Smooth muscle cell (in vitro differentiated cells): ENCODE data around the gene TM7SF2. TPM values are rescaled to one million over a fixed set of nuclear protein-coding genes. Genes with fewer than 3 reads are reported as not detected.

ENCODE experiments used
- DNase-seq: peaks from one replicate; lab custom pipeline; 2025; ENCODE audit not compliant: unreplicated experiment; lab: John Stamatoyannopoulos, UW
- H2AFZ ChIP-seq: fragments of 200-600 bp; sonication (generic); 2 replicates; pipeline ENCODE4 v1.6.0; 2016; ENCODE audit warnings: antibody characterized with exemption, low read depth, mild to moderate bottlenecking
- H3F3A ChIP-seq: fragments of 200-600 bp; sonication (generic); 2 replicates; pipeline ENCODE4 v1.6.0; 2017; ENCODE audit warnings: antibody characterized with exemption, low read depth
- H3K27ac ChIP-seq: fragments of 200-600 bp; sonication (generic); 2 replicates; pipeline ENCODE4 v1.5.1; 2016; ENCODE audit warnings: low read depth, mild to moderate bottlenecking
- H3K27me3 ChIP-seq: fragments of 200-600 bp; sonication (generic); 2 replicates; pipeline ENCODE4 v1.6.1; 2016; ENCODE audit warnings: low read depth, mild to moderate bottlenecking
- H3K36me3 ChIP-seq: fragments of 200-600 bp; sonication (generic); 2 replicates; pipeline ENCODE4 v1.5.1; 2016; ENCODE audit warnings: low read depth
- H3K4me1 ChIP-seq: fragments of 200-600 bp; sonication (generic); 2 replicates; pipeline ENCODE4 v1.5.1; 2016; ENCODE audit warnings: low read depth
- H3K4me2 ChIP-seq: fragments of 200-600 bp; sonication (generic); 2 replicates; pipeline ENCODE4 v1.6.0; 2016; ENCODE audit warnings: mild to moderate bottlenecking
- H3K4me3 ChIP-seq: fragments of 200-600 bp; sonication (generic); 2 replicates; pipeline ENCODE4 v1.5.1; 2016; ENCODE audit warnings: mild to moderate bottlenecking
- H3K79me2 ChIP-seq: fragments of 200-600 bp; sonication (generic); 2 replicates; pipeline ENCODE4 v1.6.0; 2016; ENCODE audit warnings: low read depth, mild to moderate bottlenecking
- H3K9ac ChIP-seq: fragments of 200-600 bp; sonication (generic); 2 replicates; pipeline ENCODE4 v1.6.0; 2016; ENCODE audit warnings: low read depth
- H3K9me3 ChIP-seq: fragments of 200-600 bp; sonication (generic); replicated peaks from 2 replicates; pipeline ENCODE4 v1.5.1; 2016; ENCODE audit warnings: low read depth
- H4K20me1 ChIP-seq: fragments of 200-600 bp; sonication (generic); 2 replicates; pipeline ENCODE4 v1.6.0; 2016; ENCODE audit warnings: low read depth
- WGBS: methylation state at CpG from one replicate; pipeline ENCODE4 v1.1.7; 2016; ENCODE audit warnings: low lambda C conversion rate; 5-methylcytosine and 5-hydroxymethylcytosine counted together
- polyA plus RNA-seq: library from polyadenylated mRNA; unstranded; fragments of >200 nt; fragmentation: Nextera tagmentation; extraction: Ambion mirVana; gene quantifications from 2 replicates; pipeline ENCODE4 v1.2.1, GENCODE V29; 2016
- total RNA-seq: library from RNA; depleted of rRNA; stranded (reverse); fragments of >200 nt; gene quantifications from 2 replicates; pipeline ENCODE4 v1.2.3, GENCODE V29; 2014
- TF ChIP-seq, protein P1 (sequence below): fragments of 200-600 bp; sonication (generic); IDR thresholded peaks from 2 replicates; pipeline ENCODE4 v1.5.1; 2017; ENCODE audit warnings: borderline replicate concordance, mild to moderate bottlenecking, antibody characterized with exemption; ENCODE audit not compliant: insufficient read depth, poor library complexity, severe bottlenecking

Gene TM7SF2
- total and polyA plus RNA-seq, 2 experiments from 2014 or later = 16.8 to 17.4 TPM

DNA sequence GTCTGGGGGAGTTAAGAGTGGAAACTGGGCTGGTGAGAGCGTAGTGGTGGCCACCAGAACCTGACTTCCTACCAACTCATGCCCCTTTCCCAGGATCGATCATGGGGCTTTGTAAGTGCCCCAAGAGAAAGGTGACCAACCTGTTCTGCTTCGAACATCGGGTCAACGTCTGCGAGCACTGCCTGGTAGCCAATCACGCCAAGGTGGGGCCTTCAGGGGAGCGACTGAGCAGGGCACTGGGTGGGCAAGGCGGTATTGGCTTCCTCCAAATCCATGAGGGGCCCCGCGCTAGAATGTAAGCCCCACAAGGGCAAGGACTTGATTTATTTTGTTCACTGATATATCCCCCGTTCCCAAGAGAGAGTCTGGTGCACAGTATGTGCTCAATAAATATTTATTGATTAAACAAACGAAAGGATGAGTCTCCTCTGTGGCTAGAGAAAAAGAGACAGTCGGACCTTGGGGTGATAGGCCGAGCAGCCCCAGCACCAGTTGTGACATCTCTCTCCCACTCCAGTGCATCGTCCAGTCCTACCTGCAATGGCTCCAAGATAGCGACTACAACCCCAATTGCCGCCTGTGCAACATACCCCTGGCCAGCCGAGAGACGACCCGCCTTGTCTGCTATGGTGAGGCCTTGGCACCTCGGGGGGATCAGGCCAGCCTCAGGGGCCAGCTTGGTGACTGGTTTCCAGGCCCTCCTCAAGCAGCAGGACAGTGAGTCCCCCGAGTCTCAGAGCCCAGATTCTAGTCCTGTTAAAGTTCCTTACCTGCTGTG lies 26.9 kb upstream of the TM7SF2 start:
- no peaks in the 10 kb centered on the region for H3K36me3 ChIP-seq
- H3F3A ChIP-seq = no peaks in the 10 kb centered on the region
- H3K79me2 ChIP-seq = peaks cover 28% of the 10 kb centered on the region
- H3K4me3 ChIP-seq = peak overlapping the region; percentile 81
- H4K20me1 ChIP-seq = no peaks in the 10 kb centered on the region
- H3K4me2 ChIP-seq = peak overlapping the region; percentile 96
- peaks cover 11% of the 10 kb centered on the region for H3K4me1 ChIP-seq
- 55% methylated on average over 23 of the region's 23 CpGs for WGBS
- peak overlapping the region; percentile 94 for H3K9ac ChIP-seq
- TF ChIP-seq, protein P1, sequence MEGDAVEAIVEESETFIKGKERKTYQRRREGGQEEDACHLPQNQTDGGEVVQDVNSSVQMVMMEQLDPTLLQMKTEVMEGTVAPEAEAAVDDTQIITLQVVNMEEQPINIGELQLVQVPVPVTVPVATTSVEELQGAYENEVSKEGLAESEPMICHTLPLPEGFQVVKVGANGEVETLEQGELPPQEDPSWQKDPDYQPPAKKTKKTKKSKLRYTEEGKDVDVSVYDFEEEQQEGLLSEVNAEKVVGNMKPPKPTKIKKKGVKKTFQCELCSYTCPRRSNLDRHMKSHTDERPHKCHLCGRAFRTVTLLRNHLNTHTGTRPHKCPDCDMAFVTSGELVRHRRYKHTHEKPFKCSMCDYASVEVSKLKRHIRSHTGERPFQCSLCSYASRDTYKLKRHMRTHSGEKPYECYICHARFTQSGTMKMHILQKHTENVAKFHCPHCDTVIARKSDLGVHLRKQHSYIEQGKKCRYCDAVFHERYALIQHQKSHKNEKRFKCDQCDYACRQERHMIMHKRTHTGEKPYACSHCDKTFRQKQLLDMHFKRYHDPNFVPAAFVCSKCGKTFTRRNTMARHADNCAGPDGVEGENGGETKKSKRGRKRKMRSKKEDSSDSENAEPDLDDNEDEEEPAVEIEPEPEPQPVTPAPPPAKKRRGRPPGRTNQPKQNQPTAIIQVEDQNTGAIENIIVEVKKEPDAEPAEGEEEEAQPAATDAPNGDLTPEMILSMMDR = no peak
- peak overlapping the region; percentile 92 for H3K27ac ChIP-seq
- no peaks in the 10 kb centered on the region for H3K27me3 ChIP-seq
- H3K9me3 ChIP-seq = no peaks in the 10 kb centered on the region
- DNase-seq = no peak
- H2AFZ ChIP-seq = no peak overlapping the region

DNA sequence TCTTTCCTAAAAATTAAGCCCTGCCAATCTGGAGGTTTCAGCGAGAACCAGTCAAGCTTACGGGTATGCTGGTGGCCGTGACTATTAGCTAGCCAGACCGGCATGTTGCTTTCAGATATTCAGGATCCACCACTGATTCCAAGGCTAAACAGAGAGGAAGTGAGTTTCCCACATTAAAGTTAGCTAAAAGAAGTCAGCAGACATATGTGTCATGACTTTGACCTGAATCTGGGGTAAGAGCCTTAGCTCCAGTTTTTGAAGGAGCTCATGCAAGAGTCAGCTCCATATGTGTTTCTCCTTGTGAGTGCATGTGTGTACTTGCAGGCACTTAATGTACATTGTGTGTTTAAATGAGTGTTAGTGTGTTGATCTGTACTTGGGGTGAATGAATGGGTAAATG lies 26.2 kb upstream of the TM7SF2 start:
- peaks cover 28% of the 10 kb centered on the region for H3K79me2 ChIP-seq
- no peaks in the 10 kb centered on the region for H3F3A ChIP-seq
- no peak for DNase-seq
- no peaks in the 10 kb centered on the region for H4K20me1 ChIP-seq
- 98% methylated on average over 4 of the region's 4 CpGs for WGBS
- no peak overlapping the region for H2AFZ ChIP-seq
- TF ChIP-seq, protein P1 = no peak
- H3K4me2 ChIP-seq = peak overlapping the region; percentile 96
- H3K4me1 ChIP-seq = peaks cover 11% of the 10 kb centered on the region
- no peaks in the 10 kb centered on the region for H3K27me3 ChIP-seq
- no peak overlapping the region for H3K9ac ChIP-seq
- H3K4me3 ChIP-seq = no peak overlapping the region
- no peaks in the 10 kb centered on the region for H3K36me3 ChIP-seq
- peak overlapping the region; percentile 92 for H3K27ac ChIP-seq
- no peaks in the 10 kb centered on the region for H3K9me3 ChIP-seq

DNA sequence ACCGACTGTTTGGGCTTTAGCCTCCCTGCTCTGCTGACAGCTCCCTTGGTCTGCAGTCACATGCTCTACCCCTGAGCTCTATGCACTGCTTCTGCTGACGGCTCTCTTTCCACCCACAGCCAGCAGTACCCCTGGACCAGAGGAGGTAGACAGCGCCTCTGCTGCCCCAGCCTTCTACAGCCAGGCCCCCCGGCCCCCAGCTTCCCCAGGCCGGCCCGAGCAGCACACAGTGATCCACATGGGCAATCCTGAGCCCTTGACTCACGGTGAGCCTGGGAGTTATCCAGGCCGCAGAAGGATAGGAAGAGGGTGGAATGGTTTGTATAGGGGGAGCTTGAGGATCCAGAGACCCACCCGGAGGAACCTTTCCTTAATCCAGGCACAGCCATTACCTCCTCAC lies 24.9 kb upstream of the TM7SF2 start:
- Histone ChIP-seq H3K27ac (no peak overlapping the region), H3K36me3 (no peaks in the 10 kb centered on the region), H3K4me1 (peaks cover 11% of the 10 kb centered on the region), H3K79me2 (peaks cover 28% of the 10 kb centered on the region), H3K27me3 (no peaks in the 10 kb centered on the region), H2AFZ (no peak overlapping the region), H3K9me3 (no peaks in the 10 kb centered on the region), H3K4me2 (no peak overlapping the region), H3F3A (no peaks in the 10 kb centered on the region), H3K9ac (no peak overlapping the region), H3K4me3 (no peak overlapping the region), H4K20me1 (no peaks in the 10 kb centered on the region)
- WGBS = 96% methylated on average over 9 of the region's 9 CpGs
- DNase-seq = no peak
- TF ChIP-seq, protein P1 = no peak

DNA sequence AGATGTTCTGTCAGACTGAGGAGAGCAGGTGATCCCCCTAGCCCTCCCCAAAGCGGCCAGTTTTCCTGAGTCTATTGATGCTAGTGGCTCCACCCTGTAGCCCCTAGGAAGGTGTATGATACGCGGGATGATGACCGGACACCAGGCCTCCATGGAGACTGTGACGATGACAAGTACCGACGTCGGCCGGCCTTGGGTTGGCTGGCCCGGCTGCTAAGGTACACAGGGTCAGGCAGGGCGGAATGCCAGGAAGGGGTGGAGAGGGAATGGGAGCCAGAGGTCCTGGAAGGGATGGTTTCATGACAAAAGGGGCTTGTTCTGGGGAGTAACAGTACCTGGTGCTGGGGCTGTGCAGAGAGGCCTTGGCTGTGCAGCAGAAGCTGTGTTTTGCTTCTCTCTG lies 24.5 kb upstream of the TM7SF2 start:
- H3K27me3 ChIP-seq = no peaks in the 10 kb centered on the region
- H3K79me2 ChIP-seq = peaks cover 25% of the 10 kb centered on the region
- no peak overlapping the region for H3K4me3 ChIP-seq
- H4K20me1 ChIP-seq = no peaks in the 10 kb centered on the region
- no peak overlapping the region for H2AFZ ChIP-seq
- DNase-seq = no peak
- H3K9me3 ChIP-seq = no peaks in the 10 kb centered on the region
- WGBS = 97% methylated on average over 11 of the region's 11 CpGs
- H3K4me1 ChIP-seq = peaks cover 11% of the 10 kb centered on the region
- H3F3A ChIP-seq = no peaks in the 10 kb centered on the region
- no peak overlapping the region for H3K27ac ChIP-seq
- no peak overlapping the region for H3K4me2 ChIP-seq
- H3K9ac ChIP-seq = no peak overlapping the region
- TF ChIP-seq, protein P1 = no peak
- H3K36me3 ChIP-seq = no peaks in the 10 kb centered on the region
